HEK293T (cell line): ENCODE results near the gene SPATA31D3.

Source experiments
- BHLHE40 ChIP-seq: fragments of 450-650 bp; IDR thresholded peaks from 2 replicates; pipeline ENCODE4 v1.6.1; 2016; ENCODE audit warnings: mild to moderate bottlenecking, moderate library complexity, borderline replicate concordance
- CTBP1 ChIP-seq: fragments of 450-650 bp; IDR thresholded peaks from 2 replicates; pipeline ENCODE4 v1.6.1; 2016; ENCODE audit warnings: borderline replicate concordance
- SP1 ChIP-seq: fragments of 450-650 bp; IDR thresholded peaks from 2 replicates; pipeline ENCODE4 v1.6.1; 2017
- SUZ12 ChIP-seq: fragments of 450-650 bp; IDR thresholded peaks from 2 replicates; pipeline ENCODE4 v1.6.1; 2016; ENCODE audit warnings: mild to moderate bottlenecking
- ZNF384 ChIP-seq: fragments of 450-650 bp; IDR thresholded peaks from 2 replicates; pipeline ENCODE4 v1.6.1; 2016

DNA sequence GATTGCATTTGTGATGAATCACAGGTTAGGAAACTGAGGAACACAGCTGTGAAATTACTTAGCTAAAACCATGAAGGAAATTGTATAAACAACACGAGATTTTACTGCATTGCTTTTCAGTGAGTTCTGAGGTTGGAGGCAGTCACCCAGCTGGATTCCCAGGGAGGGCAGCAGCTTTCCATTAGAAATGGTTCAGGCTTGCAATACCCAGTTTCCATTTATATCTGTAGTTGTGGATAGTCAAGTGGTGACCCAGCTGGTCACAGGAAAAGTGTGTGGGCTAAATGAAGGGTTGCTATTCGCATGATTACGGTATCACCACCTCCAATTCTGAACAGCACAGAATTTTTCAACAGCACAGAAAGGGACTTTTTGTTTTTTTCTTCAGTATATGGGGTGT, 49.4 kb upstream of the SPATA31D3 start:
- no peak for TF ChIP-seq SP1
- TF ChIP-seq BHLHE40: no peak
- TF ChIP-seq CTBP1: no peak
- TF ChIP-seq SUZ12: no peak
- no peak for TF ChIP-seq ZNF384
